GM12891 (cell line): ENCODE data around the gene LIG3.

Source experiments
- POLR2A ChIP-seq: IDR thresholded peaks from 2 replicates; pipeline ENCODE4 v1.6.1; 2011; ENCODE audit warnings: low read depth, low read length, control low read depth
- POLR2AphosphoS5 ChIP-seq: IDR thresholded peaks from 2 replicates; pipeline ENCODE4 v1.6.1; 2011; ENCODE audit warnings: low read depth, low read length, control low read depth
- SPI1 ChIP-seq: IDR thresholded peaks from 2 replicates; pipeline ENCODE4 v1.6.1; 2011; ENCODE audit warnings: low read depth, low read length, control low read depth
- TAF1 ChIP-seq: IDR thresholded peaks from 2 replicates; pipeline ENCODE4 v1.6.1; 2011; ENCODE audit warnings: low read depth, low read length, control low read depth

- TF ChIP-seq POLR2AphosphoS5 = no peak
- no peak for TF ChIP-seq SPI1
- TF ChIP-seq POLR2A = no peak
- no peak for TF ChIP-seq TAF1
These were observed 43.2 kb downstream of the LIG3 start for GRCh38 chr17:35023538-35023937.
